Keratinocyte (primary cell): ENCODE measurements around the gene STRBP. TPM values are rescaled to one million over a fixed set of nuclear protein-coding genes. Genes with fewer than 3 reads are reported as not detected.

ENCODE experiments used
- DNase-seq: peaks from one replicate; pipeline ENCODE4 v3.0.0-alpha.2; 2011; ENCODE audit warnings: low read depth, missing footprints, low spot score
- FAIRE-seq: peaks from 2 replicates; lab custom pipeline; 2011; peaks lifted over from hg19 to GRCh38; lab: Jason Lieb, UNC
- H2AFZ ChIP-seq: 2 replicates; pipeline ENCODE4 v1.6.0; 2012; ENCODE audit warnings: low read length, control low read depth, inconsistent platforms; ENCODE audit not compliant: control insufficient read depth
- H3K27ac ChIP-seq: 2 replicates; pipeline ENCODE4 v1.5.1; 2011; ENCODE audit warnings: low read length; ENCODE audit not compliant: control insufficient read depth, insufficient read depth
- H3K27me3 ChIP-seq: 3 replicates; pipeline ENCODE4 v1.6.0; 2011; ENCODE audit warnings: low read length; ENCODE audit not compliant: control insufficient read depth, insufficient read depth; ENCODE audit errors: extremely low read depth
- H3K36me3 ChIP-seq, 2 experiments: 2 replicates in 1 of 2; 3 replicates in 1 of 2; pipeline ENCODE4 v1.5.1; 2011; ENCODE audit warnings: low read length in 2 of 2, mild to moderate bottlenecking in 1 of 2; ENCODE audit not compliant: control insufficient read depth in 2 of 2, insufficient read depth in 2 of 2; ENCODE audit errors: extremely low read depth in 1 of 2
- H3K4me1 ChIP-seq: 3 replicates; pipeline ENCODE4 v1.5.1; 2011; ENCODE audit warnings: low read length; ENCODE audit not compliant: control insufficient read depth, insufficient read depth; ENCODE audit errors: extremely low read depth
- H3K4me2 ChIP-seq: 3 replicates; pipeline ENCODE4 v1.6.0; 2011; ENCODE audit warnings: low read depth, low read length; ENCODE audit not compliant: control insufficient read depth, insufficient read depth; ENCODE audit errors: extremely low read depth
- H3K4me3 ChIP-seq, 3 experiments: fragments of 200-600 bp in 1 of 3; sonication (generic) in 1 of 3; 2 replicates in 2 of 3; 3 replicates in 1 of 3; pipeline ENCODE4 v1.5.1; 2011 to 2016; ENCODE audit warnings: low read length in 3 of 3, mild to moderate bottlenecking in 3 of 3, control low read depth in 2 of 3, inconsistent platforms in 1 of 3, low read depth in 1 of 3, mixed read lengths in 1 of 3, mixed run types in 1 of 3, moderate library complexity in 1 of 3; ENCODE audit not compliant: control insufficient read depth in 2 of 3, insufficient read depth in 2 of 3; ENCODE audit errors: extremely low read depth in 1 of 3
- H3K79me2 ChIP-seq: 2 replicates; pipeline ENCODE4 v1.6.0; 2012; ENCODE audit warnings: low read length; ENCODE audit not compliant: control insufficient read depth, insufficient read depth
- H3K9ac ChIP-seq: 3 replicates; pipeline ENCODE4 v1.6.0; 2011; ENCODE audit warnings: low read length; ENCODE audit not compliant: control insufficient read depth, insufficient read depth; ENCODE audit errors: extremely low read depth
- H3K9me1 ChIP-seq: 3 replicates; pipeline ENCODE4 v1.6.0; 2011; ENCODE audit warnings: low read length; ENCODE audit not compliant: control insufficient read depth, insufficient read depth; ENCODE audit errors: extremely low read depth
- H3K9me3 ChIP-seq: 2 replicates; pipeline ENCODE4 v1.5.1; 2012; ENCODE audit warnings: low read depth, low read length; ENCODE audit not compliant: control insufficient read depth
- H4K20me1 ChIP-seq: 3 replicates; pipeline ENCODE4 v1.6.0; 2011; ENCODE audit warnings: low read length; ENCODE audit not compliant: control insufficient read depth, insufficient read depth; ENCODE audit errors: extremely low read depth
- EZH2 ChIP-seq: IDR thresholded peaks from one replicate; pipeline ENCODE4 v1.6.1; 2012; ENCODE audit warnings: inconsistent platforms, mild to moderate bottlenecking, low read length, moderate library complexity
- dilution Hi-C: fragments of 300-500 bp; cut with MboI; formaldehyde crosslinking; loops from one replicate; pipeline ENCODE4 v1.7.0; 2020; ENCODE audit warnings: low sequenced_read_pairs; ENCODE audit not compliant: extremely low pct_ligation_motif_present
- polyA plus RNA-seq, 5 experiments: library from polyadenylated mRNA; depleted of rRNA in 3 of 5; stranded (reverse) in 3 of 5; stranded (forward) in 1 of 5; unstranded in 1 of 5; fragments of >200 nt; gene quantifications; 1 replicate in 1 of 5; 2 replicates in 3 of 5; 3 replicates in 1 of 5; pipeline versions ENCODE4 v1.2.1 to v1.2.3, GENCODE V29; 2011 to 2012; ENCODE audit warnings: missing spikeins in 2 of 5, low read depth in 1 of 5, low replicate concordance in 1 of 5
- TF ChIP-seq, protein P1 (sequence below), 3 experiments: IDR thresholded peaks in 1 of 3; conservative IDR thresholded peaks in 1 of 3; optimal IDR thresholded peaks in 1 of 3; 2 replicates in 2 of 3; 3 replicates in 1 of 3; pipeline versions ENCODE3 to v1.5.1; 2011; ENCODE audit warnings: low read length in 3 of 3, mild to moderate bottlenecking in 3 of 3, moderate library complexity in 2 of 3, control low read depth in 1 of 3, inconsistent platforms in 1 of 3; ENCODE audit not compliant: insufficient read depth in 2 of 3; ENCODE audit errors: extremely low read depth in 1 of 3

The STRBP gene
- polyA plus RNA-seq, 1 donor (not counting 4 experiments of a cell fraction or from before 2014, with no cell fraction given) = 11.3 TPM

DNA sequence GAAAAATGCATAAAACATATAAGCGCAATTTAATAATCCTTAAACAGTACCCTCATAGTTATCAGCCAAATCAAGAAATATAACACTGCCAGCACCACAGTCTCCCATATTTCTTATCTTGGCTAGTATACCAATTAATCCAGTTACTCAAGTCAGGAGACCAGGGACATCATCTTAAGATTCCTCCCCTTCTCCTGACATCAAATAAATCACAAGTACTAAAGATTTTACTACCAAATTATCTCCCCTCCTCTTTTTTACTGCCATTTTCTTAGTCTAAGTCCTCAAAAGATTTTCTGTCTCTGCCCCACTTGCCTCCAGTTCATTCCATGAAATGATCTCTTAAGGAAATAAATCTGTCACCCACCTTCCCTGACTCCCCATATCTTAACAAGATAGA lies 37.0 kb downstream of the STRBP start:
- Histone ChIP-seq H3K9me1 (no peaks in the 10 kb centered on the region), H3K4me1 (peaks cover 6% of the 10 kb centered on the region), H3K4me2 (no peak overlapping the region), H3K27me3 (no peaks in the 10 kb centered on the region), H3K9ac (no peak overlapping the region), H3K36me3 (no peaks in the 10 kb centered on the region), H2AFZ (no peak overlapping the region), H3K9me3 (no peaks in the 10 kb centered on the region), H3K4me3 (no peak overlapping the region), H3K27ac (no peak overlapping the region), H4K20me1 (no peaks in the 10 kb centered on the region), H3K79me2 (no peaks in the 10 kb centered on the region)
- TF ChIP-seq EZH2 = no peak
- TF ChIP-seq, protein P1, sequence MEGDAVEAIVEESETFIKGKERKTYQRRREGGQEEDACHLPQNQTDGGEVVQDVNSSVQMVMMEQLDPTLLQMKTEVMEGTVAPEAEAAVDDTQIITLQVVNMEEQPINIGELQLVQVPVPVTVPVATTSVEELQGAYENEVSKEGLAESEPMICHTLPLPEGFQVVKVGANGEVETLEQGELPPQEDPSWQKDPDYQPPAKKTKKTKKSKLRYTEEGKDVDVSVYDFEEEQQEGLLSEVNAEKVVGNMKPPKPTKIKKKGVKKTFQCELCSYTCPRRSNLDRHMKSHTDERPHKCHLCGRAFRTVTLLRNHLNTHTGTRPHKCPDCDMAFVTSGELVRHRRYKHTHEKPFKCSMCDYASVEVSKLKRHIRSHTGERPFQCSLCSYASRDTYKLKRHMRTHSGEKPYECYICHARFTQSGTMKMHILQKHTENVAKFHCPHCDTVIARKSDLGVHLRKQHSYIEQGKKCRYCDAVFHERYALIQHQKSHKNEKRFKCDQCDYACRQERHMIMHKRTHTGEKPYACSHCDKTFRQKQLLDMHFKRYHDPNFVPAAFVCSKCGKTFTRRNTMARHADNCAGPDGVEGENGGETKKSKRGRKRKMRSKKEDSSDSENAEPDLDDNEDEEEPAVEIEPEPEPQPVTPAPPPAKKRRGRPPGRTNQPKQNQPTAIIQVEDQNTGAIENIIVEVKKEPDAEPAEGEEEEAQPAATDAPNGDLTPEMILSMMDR (optimal IDR thresholded peaks at IDR 0.05 in 1 of 3, IDR thresholded peaks at IDR 0.05 in 1 of 3, conservative IDR thresholded peaks at IDR 0.05 in 1 of 3; ENCODE audit: extremely low read depth in 1 of 3, insufficient read depth in 2 of 3, low read length in 3 of 3) = no peak
- FAIRE-seq (no peak), DNase-seq (no peak)
- dilution Hi-C loops = no loop called here

DNA sequence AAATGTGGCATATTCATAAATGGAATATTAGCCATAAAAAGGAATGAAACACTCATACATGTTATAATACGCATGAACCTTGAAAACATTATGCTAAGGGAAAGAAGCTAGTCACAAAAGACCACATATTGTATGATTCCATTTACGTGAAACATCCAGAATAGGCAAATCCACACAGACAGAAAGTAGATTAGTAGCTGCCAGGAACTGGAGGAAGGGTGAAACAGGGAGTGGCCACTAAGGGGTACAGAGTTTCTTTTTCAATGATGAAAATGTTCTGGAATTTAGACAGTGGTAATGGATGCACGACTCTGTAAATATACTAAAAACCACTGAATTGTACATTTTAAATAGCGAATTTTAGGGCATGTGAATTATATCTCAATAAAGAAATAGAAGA lies 39.4 kb downstream of the STRBP start:
- Histone ChIP-seq H3K9ac (no peak overlapping the region), H3K79me2 (no peaks in the 10 kb centered on the region), H3K9me1 (no peaks in the 10 kb centered on the region), H3K4me3 (no peak overlapping the region), H3K4me2 (no peak overlapping the region), H3K36me3 (no peaks in the 10 kb centered on the region), H3K27me3 (no peaks in the 10 kb centered on the region), H3K27ac (no peak overlapping the region), H3K9me3 (no peaks in the 10 kb centered on the region), H3K4me1 (peaks cover 18% of the 10 kb centered on the region), H4K20me1 (no peaks in the 10 kb centered on the region), H2AFZ (no peak overlapping the region)
- DNase-seq (no peak), FAIRE-seq (no peak)
- no peak for TF ChIP-seq EZH2
- TF ChIP-seq, protein P1 (optimal IDR thresholded peaks at IDR 0.05 in 1 of 3, IDR thresholded peaks at IDR 0.05 in 1 of 3, conservative IDR thresholded peaks at IDR 0.05 in 1 of 3; ENCODE audit: extremely low read depth in 1 of 3, insufficient read depth in 2 of 3, low read length in 3 of 3) = no peak
- dilution Hi-C loops = no loop called here
